HFFc6 (cell line): ENCODE results near the gene ABTB2. TPM values are rescaled to one million over a fixed set of nuclear protein-coding genes. Genes with fewer than 3 reads are reported as not detected.

ENCODE experiments used
- DNase-seq: peaks from one replicate; pipeline ENCODE4 v3.0.0-alpha.2; 2018
- H3K27ac Mint-ChIP-seq: 2 replicates; pipeline ENCODE4 v1.8.0; 2020; ENCODE audit warnings: mild to moderate bottlenecking, mixed read lengths
- H3K27me3 Mint-ChIP-seq: 2 replicates; pipeline ENCODE4 v1.8.0; 2021; ENCODE audit warnings: mild to moderate bottlenecking, moderate library complexity, mixed read lengths; ENCODE audit not compliant: insufficient read depth
- H3K36me3 Mint-ChIP-seq: 2 replicates; pipeline ENCODE4 v1.8.0; 2021; ENCODE audit warnings: low read depth, mixed read lengths
- H3K4me1 Mint-ChIP-seq: 2 replicates; pipeline ENCODE4 v1.8.0; 2020; ENCODE audit warnings: low read depth, mixed read lengths
- H3K4me3 Mint-ChIP-seq: 2 replicates; pipeline ENCODE4 v1.8.0; 2020; ENCODE audit warnings: mild to moderate bottlenecking, moderate library complexity, mixed read lengths
- H3K9me3 Mint-ChIP-seq: 2 replicates; pipeline ENCODE4 v1.8.0; 2020; ENCODE audit warnings: mild to moderate bottlenecking, mixed read lengths
- CTCF ChIP-seq: fragments of 200-600 bp; sonication (generic); IDR thresholded peaks from 2 replicates; pipeline ENCODE4 v1.5.0; 2021; ENCODE audit warnings: antibody characterized with exemption, mild to moderate bottlenecking
- total RNA-seq, 6 experiments: library from RNA; stranded (reverse); fragmentation: NEBNext Ultra II Directional; extraction: Animal tissue kit (Norgen Biotek cat#: 25700); gene quantifications; 2 replicates in 1 of 6; 3 replicates in 5 of 6; pipeline ENCODE4 v1.2.3, GENCODE V29; 2021

Gene ABTB2
- total RNA-seq, 6 experiments from 2014 or later: 2.5 to 3.6 (median 2.8) TPM

- Mint-ChIP-seq H3K36me3 (peaks cover 37% of the 10 kb centered on the region), H3K9me3 (no peaks in the 10 kb centered on the region), H3K4me1 (peaks cover 13% of the 10 kb centered on the region), H3K27ac (no peak overlapping the region), H3K4me3 (no peak overlapping the region), H3K27me3 (no peaks in the 10 kb centered on the region)
- no peak for TF ChIP-seq CTCF
- DNase-seq: no peak
Measured at GRCh38 chr11:34111722-34112270, 246.0 kb downstream of the ABTB2 start.

GRCh38 chr11:34105957-34106504 lies 251.8 kb downstream of the ABTB2 start:
- peaks cover 13% of the 10 kb centered on the region for H3K27me3 Mint-ChIP-seq
- H3K9me3 Mint-ChIP-seq: no peaks in the 10 kb centered on the region
- H3K4me3 Mint-ChIP-seq: peak overlapping the region; percentile 92
- H3K4me1 Mint-ChIP-seq: peaks cover 37% of the 10 kb centered on the region
- no peak for TF ChIP-seq CTCF
- peaks cover 34% of the 10 kb centered on the region for H3K36me3 Mint-ChIP-seq
- H3K27ac Mint-ChIP-seq: peak overlapping the region; percentile 99
- DNase-seq: peak; percentile 28

GRCh38 chr11:34105079-34105956 lies 252.5 kb downstream of the ABTB2 start, which contains the start of gene NAT10:
TSS of gene NAT10 (plus strand) at chr11:34105629. CDS start at chr11:34108226, 2,597 bp downstream.
- peak; percentile 99 for DNase-seq
- Mint-ChIP-seq H3K4me1 (peaks cover 37% of the 10 kb centered on the region), H3K4me3 (peak within 1 kb of the TSS; percentile 92), H3K27me3 (peaks cover 13% of the 10 kb centered on the region), H3K27ac (peak within 1 kb of the TSS; percentile 99), H3K9me3 (no peaks in the 10 kb centered on the region), H3K36me3 (peaks cover 34% of the 10 kb centered on the region)
- TF ChIP-seq CTCF: peak; percentile 39

GRCh38 chr11:34104680-34105078 lies 253.1 kb downstream of the ABTB2 start:
- no peak for TF ChIP-seq CTCF
- peaks cover 37% of the 10 kb centered on the region for H3K4me1 Mint-ChIP-seq
- peaks cover 13% of the 10 kb centered on the region for H3K27me3 Mint-ChIP-seq
- H3K36me3 Mint-ChIP-seq: peaks cover 29% of the 10 kb centered on the region
- no peak for DNase-seq
- H3K9me3 Mint-ChIP-seq: no peaks in the 10 kb centered on the region
- H3K27ac Mint-ChIP-seq: peak overlapping the region; percentile 99
- H3K4me3 Mint-ChIP-seq: peak overlapping the region; percentile 92

Other genes with a start within 250 kb of the ABTB2 start
- gene CAT, start 80.9 kb upstream of the ABTB2 start, total RNA-seq: 10 to 100 TPM; 36.7 to 47.4 (median 42.9) TPM
- not detected for gene ELF5, start 155.8 kb upstream of the ABTB2 start, total RNA-seq